T1000 (cell line): ENCODE data around the gene MATN4.

Source experiments
- DNase-seq: peaks from one replicate; lab custom pipeline; 2025; ENCODE audit warnings: mixed read lengths; lab: John Stamatoyannopoulos, UW

Gene MATN4

DNA sequence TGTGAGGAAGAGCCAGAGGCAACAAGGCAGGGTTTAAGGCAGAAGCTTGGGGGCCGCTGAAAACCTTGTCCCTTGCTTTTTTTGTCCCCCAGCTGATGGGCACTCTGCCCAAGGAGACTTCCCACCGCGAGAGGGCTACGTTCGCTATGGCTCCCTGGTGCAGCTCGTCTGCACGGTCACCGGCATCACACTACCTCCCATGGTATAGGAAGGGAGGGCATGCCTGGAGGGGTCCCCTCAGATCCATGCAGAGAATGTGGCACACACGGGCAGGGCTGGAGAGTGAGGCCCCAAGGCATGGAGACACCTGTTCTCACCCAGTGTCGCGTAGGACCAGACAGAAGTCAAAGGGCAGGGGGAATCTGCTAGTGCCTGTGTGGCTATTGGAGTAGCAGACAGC lies 5.8 kb upstream of the MATN4 start:
- no peak for DNase-seq

DNA sequence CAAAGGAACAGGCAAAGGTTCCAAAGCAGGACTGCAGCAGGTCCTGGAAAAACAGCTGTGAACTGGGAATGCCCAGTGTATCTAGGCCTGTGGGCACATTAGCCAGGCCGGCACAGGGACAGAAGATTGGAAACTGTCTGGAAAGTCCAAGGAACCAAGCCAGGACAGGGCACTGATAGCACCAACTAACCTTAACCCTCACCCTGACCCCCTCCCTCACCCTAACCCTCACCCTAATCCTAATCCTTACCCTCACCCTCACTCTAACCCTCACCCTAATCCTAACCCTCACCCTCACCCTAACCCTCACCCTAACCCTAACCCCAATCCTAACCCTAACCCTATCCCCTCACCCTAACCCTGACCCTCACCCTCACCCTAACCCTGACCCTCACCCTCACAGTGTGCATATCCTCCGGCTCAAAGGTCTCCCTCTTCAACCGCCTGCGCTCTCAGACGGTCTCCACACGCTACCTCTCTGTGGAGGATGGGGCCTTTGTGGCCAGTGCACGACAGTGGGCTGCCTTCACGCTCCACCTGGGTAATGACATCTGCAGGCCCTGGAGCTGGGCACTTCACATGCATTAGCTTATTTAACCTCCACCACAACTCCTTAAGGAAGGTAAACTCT lies 5.1 kb upstream of the MATN4 start:
- no peak for DNase-seq

DNA sequence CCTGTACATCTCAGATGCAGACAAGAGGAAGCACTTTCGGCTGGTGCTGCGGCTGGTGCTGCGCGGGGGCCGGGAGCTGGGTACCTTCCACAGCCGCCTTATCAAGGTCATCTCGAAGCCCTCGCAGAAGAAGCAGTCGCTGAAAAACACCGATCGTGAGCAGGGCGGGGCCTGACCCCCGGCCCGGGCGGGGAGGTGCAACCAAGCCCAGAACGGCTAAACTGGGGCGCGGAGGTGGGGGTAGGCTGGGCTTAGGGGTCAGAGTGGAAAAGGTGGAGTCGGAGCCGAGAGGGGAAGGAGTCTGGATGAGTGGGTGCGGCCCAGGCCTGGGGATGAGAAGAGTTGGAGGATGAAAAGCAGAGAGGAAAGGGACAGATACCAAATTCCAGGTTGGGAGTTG lies 4.1 kb upstream of the MATN4 start:
- no peak for DNase-seq

DNA sequence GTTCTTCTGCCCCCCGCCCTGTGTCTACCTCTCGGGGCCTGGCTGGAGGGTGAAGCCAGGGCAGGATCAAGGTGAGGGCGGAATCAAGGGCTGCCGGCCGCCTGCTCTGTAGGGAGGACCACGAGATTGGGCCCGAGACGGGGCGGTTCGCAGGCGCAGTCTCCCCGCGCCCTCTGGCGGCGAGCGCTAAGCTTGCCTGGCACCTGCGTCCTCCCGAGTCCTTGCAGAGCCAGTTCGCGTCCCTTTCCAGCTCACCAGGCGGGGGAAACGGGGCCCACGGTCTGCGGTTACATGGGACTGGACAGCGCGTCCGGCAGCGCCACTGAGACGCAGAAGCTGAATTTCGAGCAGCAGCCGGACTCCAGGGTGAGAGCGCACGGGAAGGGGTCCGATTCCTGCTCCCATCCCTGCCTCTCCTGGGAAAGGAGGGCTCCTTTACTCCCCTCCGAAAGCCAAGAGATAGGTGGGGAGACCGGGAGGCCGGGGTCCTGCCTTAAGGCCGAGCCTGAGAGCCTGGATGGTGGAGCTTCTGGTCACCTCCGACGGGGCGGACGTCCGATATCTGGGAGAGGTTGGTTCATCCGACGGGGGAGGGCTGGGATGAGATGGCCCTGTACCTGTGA lies 3.6 kb upstream of the MATN4 start:
- no peak for DNase-seq

DNA sequence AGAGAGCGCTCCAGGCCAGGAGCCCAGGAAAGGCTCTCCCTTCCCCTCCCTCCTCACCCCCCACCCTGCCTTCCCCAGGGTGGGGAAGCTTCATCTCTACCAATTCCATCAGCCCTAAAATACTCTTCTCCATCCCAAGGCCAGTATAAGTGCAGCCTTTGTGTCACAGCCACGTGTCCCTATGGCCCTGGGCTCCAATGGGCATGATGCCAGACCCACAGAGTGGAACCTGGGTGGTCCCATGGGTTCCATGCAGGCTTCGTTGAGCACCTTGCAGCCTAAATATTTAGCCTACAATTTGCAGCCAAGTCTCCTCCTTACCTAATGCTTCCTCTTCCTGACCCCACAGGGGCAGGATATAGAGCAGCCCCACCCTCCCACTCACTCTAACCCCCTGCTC lies 976 bp upstream of the MATN4 start:
- no peak for DNase-seq

DNA sequence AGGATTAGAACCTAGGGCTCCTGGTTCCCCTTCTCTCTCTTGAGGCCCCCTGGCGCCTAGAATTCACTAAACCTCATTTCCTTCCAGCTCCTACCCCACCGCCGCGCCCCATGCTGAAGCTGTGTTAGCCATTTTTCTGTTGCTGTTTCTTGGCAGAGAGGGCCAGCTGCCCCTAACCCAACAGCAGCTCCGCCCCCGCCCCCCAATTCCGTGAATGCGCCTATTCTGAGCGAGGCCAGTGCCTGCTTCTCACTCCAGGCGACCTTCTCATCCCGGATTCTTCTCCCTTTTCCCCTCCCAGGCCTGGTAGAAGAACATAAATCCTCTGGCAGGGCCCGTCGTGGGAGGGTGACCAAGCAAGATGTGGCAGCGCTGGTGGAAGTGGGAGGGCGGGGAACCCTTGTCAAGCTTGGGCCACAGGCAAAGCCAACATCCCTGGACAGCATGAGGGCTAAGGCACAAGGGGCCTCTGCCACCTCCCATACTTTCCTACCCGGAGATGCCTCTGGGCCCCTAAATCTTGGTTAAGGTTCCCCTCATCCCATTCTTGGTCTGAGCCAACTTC lies 941 bp downstream of the MATN4 start:
- DNase-seq: no peak

DNA sequence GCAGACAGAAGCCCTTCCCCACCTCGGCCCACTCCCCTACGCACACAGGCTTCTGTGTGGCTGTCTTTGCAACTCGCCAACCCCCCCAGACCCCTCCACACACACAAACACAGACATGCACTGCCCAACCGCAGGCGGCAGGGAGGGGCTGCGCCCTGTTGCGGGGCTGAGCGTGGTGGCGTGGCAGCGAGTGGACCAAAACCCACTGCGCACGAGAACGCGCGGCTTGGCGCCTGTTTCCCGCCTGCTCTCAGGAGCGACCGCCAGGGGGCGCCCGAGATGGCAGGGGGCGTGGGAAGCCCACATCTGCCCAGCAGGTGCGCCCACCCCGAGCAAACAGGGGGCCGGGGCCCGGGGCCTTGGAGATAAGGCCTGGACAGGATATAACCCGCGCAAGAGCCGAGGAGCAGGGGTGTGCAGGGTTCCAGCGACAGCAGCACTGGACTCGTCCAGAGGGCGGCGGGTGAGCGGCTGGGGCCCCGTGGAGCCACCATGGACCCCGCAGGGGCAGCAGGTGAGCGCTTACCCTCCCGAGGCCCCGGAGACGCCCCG lies 1.6 kb downstream of the MATN4 start, which contains the start of gene RBPJL:
Gene RBPJL (plus strand): TSS at position 410 of the 552 bp plus-strand sequence. CDS start 83 bp downstream, at position 493.
- no peak for DNase-seq

DNA sequence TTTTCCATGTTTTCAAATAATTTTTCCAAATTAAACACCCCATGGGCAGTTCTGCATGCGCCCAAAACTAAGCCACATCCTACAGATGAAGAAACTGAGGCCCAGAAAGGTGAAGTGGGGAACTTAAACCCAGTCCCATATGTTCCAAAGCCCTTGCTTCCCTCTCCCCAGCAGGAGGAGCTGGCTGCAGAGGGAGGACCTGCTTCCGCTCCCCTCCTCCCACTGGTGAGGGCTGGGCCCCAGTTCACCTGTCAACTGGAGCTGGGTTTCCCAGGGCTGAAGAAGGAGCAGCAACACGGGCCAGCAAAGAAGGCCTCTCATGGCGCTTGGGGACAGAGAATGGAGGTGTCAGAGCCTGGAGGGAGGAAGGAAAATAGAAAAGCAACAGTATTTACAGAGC lies 2.8 kb downstream of the MATN4 start:
- DNase-seq: no peak

DNA sequence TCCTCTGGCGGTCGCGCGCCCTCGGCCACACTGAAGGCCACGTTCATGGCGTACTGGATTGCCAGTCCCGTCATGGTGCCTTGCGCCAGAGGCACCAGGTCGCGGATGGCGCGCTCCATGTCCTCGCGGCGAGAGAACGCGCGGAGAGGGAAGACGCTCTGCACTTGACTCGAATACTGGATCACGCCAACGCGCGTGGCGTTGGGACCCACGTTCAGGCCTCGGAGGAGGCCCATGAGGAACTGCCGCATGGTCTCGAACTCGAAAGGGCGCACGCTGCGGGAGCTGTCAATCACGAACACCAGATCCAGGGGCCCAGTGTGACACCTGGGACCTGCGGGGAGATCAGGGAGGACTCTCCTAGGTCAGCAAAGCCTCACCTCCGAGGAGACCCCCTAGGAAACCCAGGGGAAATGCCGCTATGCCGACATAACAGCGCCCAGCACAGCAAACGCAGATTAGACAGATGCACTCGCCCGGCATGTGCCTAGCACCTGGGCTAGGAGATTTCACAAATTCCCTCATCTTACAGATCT lies 3.6 kb downstream of the MATN4 start:
- no peak for DNase-seq

DNA sequence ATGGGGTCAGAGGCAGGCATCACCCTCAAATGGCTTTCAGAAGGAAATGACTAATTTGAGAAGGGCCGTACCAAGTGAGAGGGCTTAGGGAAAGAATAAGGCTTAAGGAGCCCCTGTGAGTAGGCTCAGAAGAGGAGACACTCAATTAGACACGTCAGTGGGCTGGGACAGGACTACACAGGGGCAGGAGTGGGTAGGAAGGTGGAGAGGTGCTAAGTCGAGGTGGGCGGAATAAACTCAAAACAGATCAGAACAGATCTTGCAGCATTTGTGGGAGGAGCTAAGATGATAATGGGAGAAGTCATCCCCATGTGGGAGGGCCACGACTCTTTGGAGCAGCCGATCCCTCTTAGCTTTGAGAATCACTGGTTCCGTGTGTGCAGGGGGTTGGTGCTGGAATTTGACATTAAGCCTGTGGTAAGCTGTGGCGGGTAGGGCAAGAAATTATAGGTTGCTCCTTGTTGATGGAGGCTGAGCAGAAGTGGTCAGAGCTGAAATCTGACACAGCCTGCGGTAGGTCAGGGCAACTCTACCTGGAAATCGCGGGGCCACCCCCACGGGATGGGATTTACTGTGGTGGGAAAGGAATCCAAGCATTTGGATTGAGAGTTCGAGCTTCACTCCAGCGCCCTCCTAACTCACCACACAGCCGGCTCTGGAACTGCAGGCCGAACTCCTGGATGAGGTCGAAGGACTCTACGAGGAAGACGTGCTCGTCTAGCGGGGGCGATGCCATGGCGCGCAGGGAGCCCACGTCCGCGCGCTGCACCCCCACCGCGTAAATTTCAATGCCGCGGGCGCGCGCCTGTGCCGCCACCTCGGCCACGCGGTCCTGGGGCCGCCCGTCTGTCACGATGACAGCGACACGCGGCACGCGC lies 4.3 kb downstream of the MATN4 start:
- DNase-seq: no peak

DNA sequence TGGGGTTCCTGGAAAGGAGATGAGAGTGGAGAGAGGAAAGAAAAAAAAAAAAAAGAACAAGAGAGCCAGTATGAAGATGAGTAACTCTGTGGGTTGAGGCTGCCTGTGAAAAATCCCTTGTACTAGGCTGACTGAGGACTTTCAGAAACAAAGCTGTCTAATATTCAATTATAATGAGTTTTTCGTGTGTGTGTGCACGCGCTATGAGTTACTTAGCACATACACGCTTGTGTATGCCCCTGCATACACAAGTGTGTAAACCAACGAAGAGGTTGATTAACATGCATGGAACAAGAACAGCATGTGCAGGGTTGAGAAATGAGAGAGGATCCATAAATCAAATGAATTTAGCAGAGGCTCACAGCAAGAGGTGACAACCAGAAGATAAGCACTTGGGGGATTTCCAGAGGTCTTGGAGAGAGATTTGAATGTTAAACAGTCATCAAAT lies 6.3 kb downstream of the MATN4 start:
- no peak for DNase-seq

DNA sequence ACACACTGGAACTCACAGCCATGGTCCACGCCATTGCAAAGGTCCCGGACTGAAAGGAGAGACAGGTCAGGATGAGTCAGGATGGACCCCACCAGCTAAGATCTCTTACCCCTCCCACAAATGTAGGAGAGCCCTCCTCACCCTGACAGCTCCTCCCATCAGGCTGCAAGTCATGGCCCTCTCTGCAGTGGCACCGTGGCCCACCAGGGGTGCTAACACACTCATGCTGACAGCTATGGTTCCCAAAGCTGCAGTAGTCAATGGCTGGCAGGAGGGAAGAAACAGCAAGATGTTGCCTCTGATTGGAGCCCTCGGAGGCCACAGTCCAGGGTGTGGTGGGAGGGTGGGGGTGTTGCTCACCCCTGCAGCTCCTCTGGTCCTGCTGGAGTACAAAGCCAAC lies 7.1 kb downstream of the MATN4 start:
- DNase-seq: no peak

DNA sequence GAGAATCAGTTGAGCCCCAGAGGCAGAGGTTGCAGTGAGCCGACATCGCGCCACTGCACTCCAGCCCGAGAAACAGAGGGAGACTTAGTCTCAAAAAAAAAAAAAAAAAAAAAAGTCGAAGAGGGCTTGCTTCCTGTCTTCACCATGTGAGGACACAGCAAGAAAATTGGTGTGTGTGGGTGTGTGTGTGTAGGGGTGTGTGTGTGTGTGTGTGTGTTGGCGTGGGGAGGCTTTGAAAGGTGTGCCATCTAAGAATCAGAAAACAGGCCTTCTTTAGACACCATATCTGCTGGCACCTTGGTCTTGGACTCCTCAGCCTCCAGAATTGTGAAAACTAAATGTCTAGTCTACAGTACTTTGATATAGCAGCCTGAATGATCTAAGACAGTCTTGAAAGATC lies 8.3 kb downstream of the MATN4 start:
- no peak for DNase-seq

DNA sequence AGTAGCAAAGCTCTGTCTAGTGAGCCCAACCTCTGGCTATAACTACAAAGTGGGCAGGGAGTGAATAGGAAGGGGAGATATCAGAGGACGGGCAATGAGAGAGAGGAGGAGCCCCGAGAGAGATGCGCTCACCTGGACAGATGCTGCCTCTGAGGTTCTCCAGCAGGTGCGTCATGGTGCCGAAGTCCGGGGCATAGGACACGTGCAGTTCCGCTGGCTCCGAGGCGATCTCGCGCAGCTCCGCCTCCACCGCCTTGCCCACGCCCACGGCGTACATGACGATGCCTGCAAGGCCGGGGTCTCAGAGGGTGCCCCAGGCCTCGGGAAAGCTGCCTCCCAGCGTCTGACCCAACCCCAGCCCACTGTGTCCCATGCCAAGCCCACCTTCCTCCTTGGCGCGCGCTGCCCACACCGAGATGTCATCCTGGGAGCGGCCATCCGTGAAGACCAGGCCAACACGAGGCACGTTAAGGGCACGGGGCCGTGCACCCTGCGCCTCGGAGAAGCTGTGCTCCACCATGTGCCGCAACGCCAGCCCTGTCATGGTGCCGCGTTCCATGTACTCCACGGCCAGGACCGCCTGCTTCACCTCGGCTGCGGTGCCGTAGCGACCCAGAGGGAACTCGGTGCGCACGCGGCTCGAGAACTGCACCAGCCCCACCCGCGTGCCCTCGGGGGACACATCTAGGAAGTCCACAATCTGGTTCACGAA lies 10.2 kb downstream of the MATN4 start:
- no peak for DNase-seq

DNA sequence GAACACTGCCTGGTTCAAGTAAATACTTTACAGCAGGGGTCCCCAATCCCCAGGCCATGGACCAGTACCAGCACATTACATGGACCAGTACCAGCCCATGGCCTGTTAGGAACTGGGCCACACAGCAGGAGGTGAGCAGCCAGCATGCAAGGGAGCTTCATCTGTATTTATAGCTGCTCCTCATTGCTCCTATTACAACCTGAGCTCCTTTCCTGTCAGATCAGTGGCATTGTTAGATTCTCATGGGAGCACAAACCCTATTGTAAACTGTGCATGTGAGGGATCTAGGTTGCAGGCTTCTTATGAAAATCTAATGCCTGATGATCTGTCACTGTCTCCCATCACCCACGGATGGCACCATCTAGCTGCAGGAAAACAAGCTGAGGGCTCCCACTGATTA lies 13.4 kb downstream of the MATN4 start:
- DNase-seq: no peak

DNA sequence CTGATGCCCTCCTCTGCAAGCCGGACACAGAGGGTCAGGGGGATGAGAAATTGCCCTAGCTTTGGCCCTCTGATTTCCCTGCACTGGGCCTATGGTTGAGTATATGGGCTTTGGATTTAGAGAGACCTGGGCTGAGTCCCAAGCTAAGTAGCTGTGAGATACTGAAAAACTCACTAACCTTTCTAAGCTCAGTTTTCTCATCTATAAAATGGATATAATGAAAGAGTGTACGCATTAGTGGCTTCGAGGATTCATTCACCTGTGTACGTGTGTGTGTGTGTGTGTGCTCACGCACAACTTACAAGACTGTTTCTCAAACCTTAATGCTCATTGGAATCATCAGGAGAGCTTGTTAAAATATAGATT lies 14.1 kb downstream of the MATN4 start:
- DNase-seq: no peak

DNA sequence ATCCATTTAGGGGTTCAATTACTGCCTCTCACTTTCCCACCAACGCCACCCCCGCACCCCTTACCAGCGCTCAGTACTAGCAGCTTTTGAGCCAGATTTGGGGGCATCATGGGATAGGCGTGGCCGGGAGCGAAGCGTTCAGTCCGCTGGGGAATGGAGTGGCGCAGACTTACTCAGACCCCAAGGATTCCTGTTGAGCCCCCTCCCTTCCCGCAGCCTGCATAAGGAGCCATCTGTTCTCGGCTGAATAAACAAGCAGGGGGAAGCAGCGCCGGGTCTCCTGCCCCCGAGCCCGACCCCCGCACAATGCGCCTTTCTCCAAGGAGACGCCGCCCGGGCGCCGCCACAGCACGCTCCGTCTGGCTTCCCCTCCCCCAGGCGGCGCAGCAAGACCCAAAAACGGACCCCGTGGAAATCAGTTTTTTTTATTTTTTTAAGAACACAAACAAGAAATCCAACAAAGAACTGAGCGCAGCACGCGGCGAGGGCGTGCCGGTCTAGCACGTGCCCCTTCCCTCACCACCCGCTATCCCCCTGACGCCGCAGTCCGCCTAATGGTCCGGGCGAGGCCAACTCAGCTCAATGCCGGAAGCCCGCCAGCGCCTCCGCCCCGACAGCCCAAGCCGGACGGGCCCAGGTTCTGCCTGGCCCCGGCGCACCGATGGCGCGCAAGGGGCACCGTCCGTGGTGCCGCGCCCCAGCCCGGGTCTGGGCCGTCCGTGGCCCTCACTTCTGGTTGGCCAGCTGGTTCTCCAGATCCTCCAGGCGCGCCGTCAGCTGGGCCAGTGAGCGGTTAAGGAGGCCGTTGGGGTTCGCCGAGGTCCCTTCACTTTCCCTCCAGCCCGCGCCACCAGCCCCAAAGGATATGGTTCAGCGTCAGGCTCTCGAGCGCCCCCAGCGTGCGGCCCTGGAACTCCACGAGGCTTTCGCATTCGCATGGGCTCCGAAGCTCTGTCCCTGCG lies 14.8 kb downstream of the MATN4 start:
- peak; percentile 84 for DNase-seq

DNA sequence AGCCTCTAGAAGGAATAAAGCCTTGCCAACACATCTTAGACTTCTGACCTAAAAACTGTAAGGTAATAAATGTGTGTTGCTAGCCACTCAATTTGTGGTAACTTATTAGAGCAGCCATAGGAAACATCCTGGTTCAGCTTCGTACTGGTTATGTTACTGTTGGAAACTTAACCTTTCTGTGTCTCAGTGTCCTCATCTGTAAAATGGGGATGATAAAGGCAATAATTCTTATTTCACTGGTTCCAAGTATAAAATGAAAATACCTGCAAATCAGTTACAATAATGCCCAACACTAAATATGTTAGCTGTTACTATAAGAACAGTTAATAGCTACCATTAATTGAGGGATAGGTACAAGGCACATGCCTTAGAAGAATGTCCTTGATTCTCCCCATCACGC lies 15.8 kb downstream of the MATN4 start:
- DNase-seq: no peak

DNA sequence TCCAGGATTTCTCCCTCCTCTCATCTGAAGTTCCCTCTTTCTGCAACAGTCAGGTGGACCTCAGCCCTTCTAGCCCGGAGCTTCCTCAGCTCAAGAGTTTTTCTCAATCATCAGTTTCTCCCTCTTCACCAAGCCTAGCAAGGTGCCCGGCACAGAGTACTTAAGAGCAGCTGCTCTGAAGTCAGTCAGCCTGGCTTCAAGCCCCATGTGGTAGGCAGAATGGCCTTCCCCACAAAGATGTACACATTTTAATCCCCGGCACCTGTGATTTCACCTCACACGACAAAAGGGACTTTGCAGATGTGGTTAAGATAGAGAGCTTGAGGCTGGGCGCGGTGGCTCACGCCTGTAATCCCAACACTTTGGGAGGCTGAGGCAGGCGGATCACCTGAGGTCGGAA lies 16.6 kb downstream of the MATN4 start:
- DNase-seq: no peak

DNA sequence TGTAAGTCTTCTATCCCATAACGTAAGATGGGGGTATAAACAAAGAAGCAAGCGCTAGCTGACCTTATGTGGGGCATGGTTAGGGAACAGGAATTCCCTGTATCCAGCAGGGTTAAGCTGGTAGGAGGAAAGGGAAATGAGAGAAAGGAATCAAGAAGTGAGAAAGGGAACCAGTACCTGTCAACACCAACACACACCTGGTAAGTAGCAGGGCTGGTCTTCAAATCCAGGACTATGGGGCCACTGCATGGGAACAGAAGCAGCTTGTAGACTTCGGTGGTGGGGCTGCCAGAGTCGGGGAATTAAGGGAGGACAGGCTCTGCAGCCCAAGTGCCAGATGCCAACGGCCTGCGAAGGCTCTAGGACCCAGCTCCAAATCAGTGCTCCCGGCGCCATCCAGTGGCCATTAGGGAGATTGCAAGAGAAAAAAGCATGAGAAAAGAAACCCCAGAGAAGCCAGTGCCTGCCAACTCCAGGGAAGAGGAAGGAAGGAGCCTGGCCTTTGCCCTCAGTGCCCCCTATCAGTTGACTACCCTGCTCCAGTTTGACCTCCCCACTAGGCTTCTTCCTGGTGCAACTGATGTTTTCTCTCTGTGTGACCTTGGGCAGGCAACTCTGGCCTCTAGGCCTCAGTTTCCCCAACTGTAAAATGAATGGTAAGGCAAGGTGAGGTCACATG lies 17.3 kb downstream of the MATN4 start:
- peak; percentile 83 for DNase-seq
